NCI-H128 (cell line): ENCODE measurements around the gene MAST4.

Source experiments
- DNase-seq: peaks from one replicate; lab custom pipeline; 2025; ENCODE audit not compliant: unreplicated experiment; lab: John Stamatoyannopoulos, UW

The MAST4 gene

GRCh38 chr5:67216564-67216963 is 620.4 kb downstream of the MAST4 start:
- DNase-seq = no peak
